HUES6 (cell line): ENCODE results near the gene EARS2.

Experiments
- H3K27ac ChIP-seq: 2 replicates; pipeline ENCODE4 v1.7.0; 2013; ENCODE audit warnings: low read depth, mild to moderate bottlenecking, low read length, inconsistent platforms
- H3K27me3 ChIP-seq: 2 replicates; pipeline ENCODE4 v1.6.1; 2013; ENCODE audit warnings: low read length; ENCODE audit not compliant: control insufficient read depth, insufficient read depth
- H3K36me3 ChIP-seq: 2 replicates; pipeline ENCODE4 v1.6.1; 2013; ENCODE audit warnings: low read length; ENCODE audit not compliant: control insufficient read depth, insufficient read depth
- H3K4me1 ChIP-seq: 2 replicates; pipeline ENCODE4 v1.6.1; 2013; ENCODE audit warnings: low read length; ENCODE audit not compliant: control insufficient read depth, insufficient read depth
- H3K4me3 ChIP-seq: 2 replicates; pipeline ENCODE4 v1.5.1; 2013; ENCODE audit warnings: low read depth, low read length
- H3K9ac ChIP-seq: one replicate; pipeline ENCODE4 v1.6.1; 2013; ENCODE audit warnings: mild to moderate bottlenecking, low read length
- H3K9me3 ChIP-seq: 2 replicates; pipeline ENCODE4 v1.6.1; 2013; ENCODE audit warnings: low read depth, low read length; ENCODE audit not compliant: control insufficient read depth, insufficient read depth

The EARS2 gene

DNA sequence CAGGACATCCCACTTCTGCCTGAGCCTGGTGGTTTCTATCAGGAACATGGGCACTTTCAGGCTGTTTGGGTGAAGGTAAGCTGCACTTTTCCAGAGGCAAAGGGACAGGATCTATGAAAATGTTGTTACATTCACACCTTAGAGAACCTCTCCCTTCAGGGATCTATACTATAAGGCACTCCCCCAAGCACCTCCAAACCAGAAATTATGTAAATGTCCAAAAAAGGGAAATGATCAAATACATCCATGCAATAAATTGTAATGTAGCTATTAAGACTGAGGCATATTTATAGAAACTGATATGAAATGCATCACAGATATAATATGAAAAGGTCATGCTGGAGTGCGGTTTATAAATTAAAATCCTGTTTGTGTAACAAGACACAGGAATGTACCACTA, 80.9 kb downstream of the EARS2 start:
- H3K4me3 ChIP-seq: no peak overlapping the region
- no peaks in the 10 kb centered on the region for H3K27me3 ChIP-seq
- no peaks in the 10 kb centered on the region for H3K4me1 ChIP-seq
- H3K27ac ChIP-seq: no peak overlapping the region
- no peaks in the 10 kb centered on the region for H3K9me3 ChIP-seq
- no peak overlapping the region for H3K9ac ChIP-seq
- H3K36me3 ChIP-seq: peaks cover 90% of the 10 kb centered on the region
